HG02884 (cell line): Measurements from ENCODE around the gene DOCK11.
"Not testable (repeated sequence)": the region's sequence is repeated elsewhere in the genome, so short reads cannot be mapped to it uniquely, and the experiment has no call there.

Experiments used
- ATAC-seq: cut with Tn5 transposase; IDR thresholded peaks from one replicate; pipeline ENCODE4 v1.9.1; 2021; ENCODE audit warnings: mild to moderate bottlenecking, moderate library complexity; ENCODE audit not compliant: unreplicated experiment

Gene DOCK11

GRCh38 chrX:118729042-118729652 lies 233.5 kb downstream of the DOCK11 start:
- ATAC-seq: no peak

GRCh38 chrX:118730500-118731247 lies 235.1 kb downstream of the DOCK11 start:
- ATAC-seq: no peak

- not testable (repeated sequence) for ATAC-seq
Observed at GRCh38 chrX:118732551-118732950, 236.9 kb downstream of the DOCK11 start.

DNA sequence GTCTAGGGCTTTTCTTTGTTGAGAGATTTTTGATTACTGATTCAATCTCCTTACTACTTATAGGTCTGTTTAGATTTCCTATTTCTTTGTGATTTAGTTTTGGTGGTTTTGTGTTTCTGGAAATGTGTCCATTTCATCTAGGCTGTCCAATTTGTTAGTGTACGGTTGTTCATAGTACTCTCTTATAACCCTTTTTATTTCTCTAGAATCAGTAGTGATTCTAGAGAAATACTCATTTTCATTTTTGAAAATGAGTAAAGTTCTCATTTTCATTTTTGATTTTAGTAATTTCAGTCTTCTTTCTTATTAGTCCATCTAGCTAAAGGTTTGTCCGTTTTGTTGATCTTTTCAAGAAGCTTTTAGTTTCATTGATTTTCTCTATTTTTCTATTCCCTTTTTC lies 239.3 kb downstream of the DOCK11 start:
- no peak for ATAC-seq
